Thymus (tissue), 11 donors: ENCODE data around the gene ASPRV1. TPM values are rescaled to one million over a fixed set of nuclear protein-coding genes. Genes with fewer than 3 reads are reported as not detected.

Source experiments
- DNase-seq, 9 donors: peaks; one replicate each; pipeline ENCODE4 v3.0.0-alpha.2; 2013; ENCODE audit warnings: low spot score in 9 of 9, low read depth in 6 of 9, missing footprints in 1 of 9
- H3K27ac ChIP-seq, 2 donors: one replicate each; pipeline ENCODE4 v1.5.1; 2013; ENCODE audit warnings: control low read depth in 1 of 2, low read depth in 1 of 2, low read length in 1 of 2, mild to moderate bottlenecking in 1 of 2, moderate library complexity in 1 of 2
- H3K27me3 ChIP-seq, 2 donors: one replicate each; pipeline ENCODE4 v1.5.1; 2013; ENCODE audit warnings: low read length in 1 of 2; ENCODE audit not compliant: control insufficient read depth in 2 of 2, insufficient read depth in 1 of 2
- H3K36me3 ChIP-seq, 2 donors: one replicate each; pipeline ENCODE4 v1.5.1; 2013; ENCODE audit warnings: low read length in 1 of 2, mild to moderate bottlenecking in 1 of 2, moderate library complexity in 1 of 2; ENCODE audit not compliant: control insufficient read depth in 2 of 2, insufficient read depth in 2 of 2
- H3K4me1 ChIP-seq, 2 donors: one replicate each; pipeline ENCODE4 v1.5.1; 2013; ENCODE audit warnings: low read length in 2 of 2; ENCODE audit not compliant: control insufficient read depth in 2 of 2, insufficient read depth in 2 of 2
- H3K4me3 ChIP-seq, 2 donors: one replicate each; pipeline ENCODE4 v1.5.1; 2013; ENCODE audit warnings: low read length in 2 of 2, control low read depth in 1 of 2, mild to moderate bottlenecking in 1 of 2
- H3K9me3 ChIP-seq, 2 donors: one replicate each; pipeline ENCODE4 v1.5.1; 2013; ENCODE audit warnings: low read length in 1 of 2, mild to moderate bottlenecking in 1 of 2; ENCODE audit not compliant: control insufficient read depth in 2 of 2, insufficient read depth in 1 of 2
- whole genome bisulfite sequencing: extraction: QIAGEN DNeasy Blood & Tissue Kit; methylation state at CpG from one replicate; pipeline ENCODE4 v1.1.7; 2013; 5-methylcytosine and 5-hydroxymethylcytosine counted together
- polyA plus RNA-seq: library from polyadenylated mRNA; stranded (reverse); fragments of 200-250 nt; gene quantifications from one replicate; pipeline ENCODE4 v1.2.3, GENCODE V29; 2013
- total RNA-seq: library from RNA; stranded (reverse); fragments of 120-200 nt; gene quantifications from one replicate; pipeline ENCODE4 v1.2.4, GENCODE V29; 2013
- donor health status: healthy.

Gene ASPRV1
- total and polyA plus RNA-seq, 2 donors, result 1.5 to 7.1 TPM

- H3K27me3 ChIP-seq, result no peaks in the 10 kb centered on the region
- H3K36me3 ChIP-seq, result no peaks in the 10 kb centered on the region
- peaks cover 22 to 34% of the 10 kb centered on the region in 2 donors for H3K4me1 ChIP-seq
- 90% methylated on average over 4 of the region's 4 CpGs for WGBS
- no peak for DNase-seq
- H3K4me3 ChIP-seq, result no peak overlapping the region
- no peaks in the 10 kb centered on the region for H3K9me3 ChIP-seq
- H3K27ac ChIP-seq, result no peak overlapping the region
These were observed 8.6 kb upstream of the ASPRV1 start for GRCh38 chr2:69969991-69970390.

GRCh38 chr2:69969126-69969983 is 7.9 kb upstream of the ASPRV1 start:
- Histone ChIP-seq H3K9me3 (no peaks in the 10 kb centered on the region), H3K27ac (no peak overlapping the region), H3K36me3 (no peaks in the 10 kb centered on the region), H3K4me1 (peaks cover 16 to 34% of the 10 kb centered on the region in 2 donors), H3K27me3 (no peaks in the 10 kb centered on the region), H3K4me3 (no peak overlapping the region)
- no peak for DNase-seq
- WGBS, result 97% methylated on average over 16 of the region's 16 CpGs

GRCh38 chr2:69968609-69969008 is 7.2 kb upstream of the ASPRV1 start:
- no peaks in the 10 kb centered on the region for H3K9me3 ChIP-seq
- H3K4me3 ChIP-seq, result no peak overlapping the region
- H3K27me3 ChIP-seq, result no peaks in the 10 kb centered on the region
- H3K36me3 ChIP-seq, result no peaks in the 10 kb centered on the region
- 94% methylated on average over 10 of the region's 10 CpGs for WGBS
- no peak for DNase-seq
- peaks cover 11 to 38% of the 10 kb centered on the region in 2 donors for H3K4me1 ChIP-seq
- H3K27ac ChIP-seq, result no peak overlapping the region

- Histone ChIP-seq H3K27ac (no peak overlapping the region), H3K4me1 (peaks cover 4 to 40% of the 10 kb centered on the region in 2 donors), H3K4me3 (no peak overlapping the region), H3K9me3 (peaks cover 0 to 5% of the 10 kb centered on the region in 2 donors), H3K36me3 (no peaks in the 10 kb centered on the region), H3K27me3 (no peaks in the 10 kb centered on the region)
- 91% methylated on average over 2 of the region's 2 CpGs for WGBS
- no peak for DNase-seq
These were observed 5.1 kb upstream of the ASPRV1 start for GRCh38 chr2:69966496-69966895.

GRCh38 chr2:69965756-69966445 is 4.5 kb upstream of the ASPRV1 start:
- Histone ChIP-seq H3K9me3 (peaks cover 0 to 5% of the 10 kb centered on the region in 2 donors), H3K36me3 (no peaks in the 10 kb centered on the region), H3K27ac (no peak overlapping the region), H3K4me3 (no peak overlapping the region), H3K27me3 (no peaks in the 10 kb centered on the region), H3K4me1 (peaks cover 4 to 40% of the 10 kb centered on the region in 2 donors)
- no peak for DNase-seq
- 98% methylated on average over 8 of the region's 8 CpGs for WGBS

GRCh38 chr2:69964353-69964841 is 3.0 kb upstream of the ASPRV1 start:
- H3K36me3 ChIP-seq, result no peaks in the 10 kb centered on the region
- whole genome bisulfite sequencing, result 95% methylated on average over 7 of the region's 7 CpGs
- no peak overlapping the region for H3K4me3 ChIP-seq
- no peaks in the 10 kb centered on the region for H3K27me3 ChIP-seq
- DNase-seq, result no peak
- H3K9me3 ChIP-seq, result peaks cover 0 to 5% of the 10 kb centered on the region in 2 donors
- no peak overlapping the region for H3K27ac ChIP-seq
- H3K4me1 ChIP-seq, result peaks cover 7 to 30% of the 10 kb centered on the region in 2 donors

GRCh38 chr2:69962986-69963730 is 1.7 kb upstream of the ASPRV1 start:
- peaks cover 16 to 42% of the 10 kb centered on the region in 2 donors for H3K4me1 ChIP-seq
- H3K27ac ChIP-seq, result no peak overlapping the region
- H3K27me3 ChIP-seq, result no peaks in the 10 kb centered on the region
- H3K9me3 ChIP-seq, result peaks cover 0 to 10% of the 10 kb centered on the region in 2 donors
- WGBS, result 94% methylated on average over 8 of the region's 8 CpGs
- no peak overlapping the region for H3K4me3 ChIP-seq
- no peaks in the 10 kb centered on the region for H3K36me3 ChIP-seq
- no peak for DNase-seq

GRCh38 chr2:69960821-69961220 is 610 bp downstream of the ASPRV1 start:
- no peak overlapping the region for H3K4me3 ChIP-seq
- peaks cover 0 to 14% of the 10 kb centered on the region in 2 donors for H3K9me3 ChIP-seq
- H3K36me3 ChIP-seq, result no peaks in the 10 kb centered on the region
- H3K27ac ChIP-seq, result no peak overlapping the region
- H3K4me1 ChIP-seq, result peaks cover 21 to 51% of the 10 kb centered on the region in 2 donors
- 98% methylated on average over 6 of the region's 6 CpGs for WGBS
- no peak for DNase-seq
- H3K27me3 ChIP-seq, result no peaks in the 10 kb centered on the region
